Measurements from ENCODE around the gene METTL5. TPM values are rescaled to one million over a fixed set of nuclear protein-coding genes. Genes with fewer than 3 reads are reported as not detected.

The METTL5 gene
- total RNA-seq, 2 donors from 2014 or later = 12.5 to 28.3 TPM

- TF ChIP-seq POLR2A (IDR thresholded peaks at IDR 0.05) (no peak), CTCF (IDR thresholded peaks at IDR 0.05) (no peak)
- H3K4me3 ChIP-seq = no peak overlapping the region
- no peak overlapping the region for H3K27ac ChIP-seq
- no peaks in the 10 kb centered on the region for H3K9me3 ChIP-seq
- DNase-seq = no peak
- peaks cover 0 to under 1% of the 10 kb centered on the region in 2 donors for H3K36me3 ChIP-seq (replicated peaks in 1 of 2; ENCODE audit: insufficient read depth in 1 of 2, low read depth in 2 of 2)
- ATAC-seq = no peak
- 81 to 82% methylated on average over 5 of the region's 5 CpGs for WGBS, 2 donors
- peaks cover 12% of the 10 kb centered on the region for H3K4me1 ChIP-seq
- intact Hi-C loops (cut with DNase I) = no loop called here
- no peaks in the 10 kb centered on the region for H3K27me3 ChIP-seq
Measured at GRCh38 chr2:169797601-169798000, 27.1 kb downstream of the METTL5 start.

GRCh38 chr2:169796441-169796840, 28.3 kb downstream of the METTL5 start:
- Histone ChIP-seq H3K4me1 (peaks cover 12% of the 10 kb centered on the region), H3K36me3 (replicated peaks in 1 of 2; ENCODE audit: insufficient read depth in 1 of 2, low read depth in 2 of 2) (no peaks in the 10 kb centered on the region), H3K27me3 (no peaks in the 10 kb centered on the region), H3K9me3 (no peaks in the 10 kb centered on the region), H3K27ac (no peak overlapping the region), H3K4me3 (no peak overlapping the region)
- WGBS, 2 donors = 78 to 81% methylated on average over 6 of the region's 6 CpGs
- TF ChIP-seq CTCF (IDR thresholded peaks at IDR 0.05) (no peak), POLR2A (IDR thresholded peaks at IDR 0.05) (no peak)
- ATAC-seq (no peak), DNase-seq (no peak)
- intact Hi-C loops (cut with DNase I) = no loop called here

GRCh38 chr2:169795181-169795580, 29.5 kb downstream of the METTL5 start:
- intact Hi-C loops (cut with DNase I) = no loop called here

GRCh38 chr2:169790581-169790980, 34.1 kb downstream of the METTL5 start:
- TF ChIP-seq CTCF (IDR thresholded peaks at IDR 0.05) (no peak), POLR2A (IDR thresholded peaks at IDR 0.05) (no peak)
- WGBS, 2 donors = 80% methylated on average over 5 of the region's 5 CpGs
- Histone ChIP-seq H3K4me1 (peaks cover 6% of the 10 kb centered on the region), H3K4me3 (no peak overlapping the region), H3K36me3 (replicated peaks in 1 of 2; ENCODE audit: insufficient read depth in 1 of 2, low read depth in 2 of 2) (no peaks in the 10 kb centered on the region), H3K9me3 (no peaks in the 10 kb centered on the region), H3K27me3 (no peaks in the 10 kb centered on the region), H3K27ac (no peak overlapping the region)
- no peak for DNase-seq
- no peak for ATAC-seq
- intact Hi-C loops (cut with DNase I) = no loop called here

More at GRCh38 chr2:169795181-169795580, 29.5 kb downstream of the METTL5 start:
- H3K4me1 ChIP-seq = peaks cover 8% of the 10 kb centered on the region
- 56 to 81% methylated on average over 2 of the region's 2 CpGs for WGBS, 2 donors
- no peak for DNase-seq
- no peaks in the 10 kb centered on the region for H3K27me3 ChIP-seq
- no peak for TF ChIP-seq CTCF (IDR thresholded peaks at IDR 0.05)
- no peak for TF ChIP-seq POLR2A (IDR thresholded peaks at IDR 0.05)
- no peak for ATAC-seq
- no peaks in the 10 kb centered on the region for H3K36me3 ChIP-seq (replicated peaks in 1 of 2; ENCODE audit: insufficient read depth in 1 of 2, low read depth in 2 of 2)
- no peak overlapping the region for H3K4me3 ChIP-seq
- H3K27ac ChIP-seq = no peak overlapping the region
- no peaks in the 10 kb centered on the region for H3K9me3 ChIP-seq

- intact Hi-C loops (cut with DNase I) = no loop called here
- Histone ChIP-seq H3K27ac (no peak overlapping the region), H3K36me3 (replicated peaks in 1 of 2; ENCODE audit: insufficient read depth in 1 of 2, low read depth in 2 of 2) (no peaks in the 10 kb centered on the region), H3K27me3 (no peaks in the 10 kb centered on the region), H3K4me3 (no peak overlapping the region), H3K4me1 (no peaks in the 10 kb centered on the region), H3K9me3 (no peaks in the 10 kb centered on the region)
- TF ChIP-seq CTCF (IDR thresholded peaks at IDR 0.05) (no peak), POLR2A (IDR thresholded peaks at IDR 0.05) (no peak)
- WGBS, 2 donors = 100% methylated on average over 1 of the region's 1 CpG
- DNase-seq (no peak), ATAC-seq (no peak)
Measured at GRCh38 chr2:169782513-169782912, 42.2 kb downstream of the METTL5 start.
